PC-9 (cell line): Measurements from ENCODE around the gene OPHN1. TPM values are rescaled to one million over a fixed set of nuclear protein-coding genes. Genes with fewer than 3 reads are reported as not detected.

Source experiments
- BruUV-seq: library from RNA; stranded (reverse); fragments of 400-500 nt; replicated peaks from 2 replicates; lab custom pipeline; 2021; lab: Mats Ljungman, UMichigan
- CTCF ChIA-PET: fragments of 300-600 bp; sonication (Branson Sonifier 250); formaldehyde crosslinking; loops from one replicate; lab custom pipeline; 2022; ENCODE audit warnings: antibody characterized with exemption; lab: Charles Lee
- POLR2A ChIA-PET: fragments of 300-600 bp; sonication (Branson Sonifier 250); formaldehyde crosslinking; loops from one replicate; lab custom pipeline; 2022; ENCODE audit warnings: antibody characterized with exemption; ENCODE audit not compliant: unreplicated experiment; lab: Charles Lee
- DNase-seq, 2 experiments: peaks; one replicate each; pipeline versions ENCODE4 v3.0.0 to v3.0.0-alpha.2; 2015 to 2022; ENCODE audit warnings: mixed read lengths in 1 of 2
- H2AFZ ChIP-seq: fragments of 200-600 bp; sonication (generic); 2 replicates; pipeline ENCODE4 v1.8.1; 2017; ENCODE audit warnings: antibody characterized with exemption
- H3F3A ChIP-seq: fragments of 200-600 bp; sonication (generic); 2 replicates; pipeline ENCODE4 v1.8.1; 2017; ENCODE audit warnings: antibody characterized with exemption, mild to moderate bottlenecking, low read depth; ENCODE audit not compliant: insufficient read depth
- H3K27ac ChIP-seq: fragments of 200-600 bp; sonication (generic); 2 replicates; pipeline ENCODE4 v1.6.1; 2016; ENCODE audit warnings: mixed run types
- H3K27me3 ChIP-seq: fragments of 200-600 bp; sonication (generic); 2 replicates; pipeline ENCODE4 v1.6.1; 2016; ENCODE audit warnings: low read depth, mixed run types; ENCODE audit not compliant: insufficient read depth
- H3K36me3 ChIP-seq: fragments of 200-600 bp; sonication (generic); 2 replicates; pipeline ENCODE4 v1.6.1; 2016; ENCODE audit warnings: low read depth, mixed run types
- H3K4me1 ChIP-seq: fragments of 200-600 bp; sonication (generic); replicated peaks from 2 replicates; pipeline ENCODE4 v1.6.1; 2016; ENCODE audit warnings: mixed run types; ENCODE audit not compliant: insufficient read depth
- H3K4me2 ChIP-seq: fragments of 200-600 bp; sonication (generic); 2 replicates; pipeline ENCODE4 v1.6.1; 2017; ENCODE audit warnings: mixed run types
- H3K4me3 ChIP-seq: fragments of 200-600 bp; sonication (generic); 2 replicates; pipeline ENCODE4 v1.6.1; 2016; ENCODE audit warnings: mixed run types
- H3K79me2 ChIP-seq: fragments of 200-600 bp; sonication (generic); 2 replicates; pipeline ENCODE4 v1.6.1; 2017; ENCODE audit warnings: low read depth, mixed run types
- H3K9me2 ChIP-seq: fragments of 200-600 bp; sonication (generic); 2 replicates; pipeline ENCODE4 v1.8.1; 2017; ENCODE audit warnings: mild to moderate bottlenecking; ENCODE audit not compliant: insufficient read depth
- H3K9me3 ChIP-seq: fragments of 200-600 bp; sonication (generic); 2 replicates; pipeline ENCODE4 v1.8.1; 2016; ENCODE audit warnings: low read depth; ENCODE audit not compliant: insufficient read depth
- H4K20me1 ChIP-seq: fragments of 200-600 bp; sonication (generic); 2 replicates; pipeline ENCODE4 v1.8.1; 2017; ENCODE audit not compliant: insufficient read depth
- EZH2 ChIP-seq: fragments of 200-600 bp; sonication (generic); IDR thresholded peaks from 2 replicates; pipeline ENCODE4 v1.8.0; 2017; ENCODE audit warnings: antibody characterized with exemption, low read depth
- intact Hi-C: fragments of 100-400 bp; cut with micrococcal nuclease; formaldehyde crosslinking; loops from one replicate; pipeline ENCODE4 v1.10.0; 2022; ENCODE audit not compliant: unreplicated experiment
- total RNA-seq: library from RNA; stranded (reverse); gene quantifications from 2 replicates; pipeline ENCODE4 v1.2.3, GENCODE V29; 2021
- TF ChIP-seq, protein P1 (sequence below): fragments of 200-600 bp; sonication (generic); conservative IDR thresholded peaks from 2 replicates; pipeline ENCODE4 v1.6.1; 2017; ENCODE audit warnings: mixed run types, antibody characterized with exemption, mild to moderate bottlenecking, moderate library complexity

Gene OPHN1
- total RNA-seq, 1 experiment from 2014 or later: 9.3 TPM

DNA sequence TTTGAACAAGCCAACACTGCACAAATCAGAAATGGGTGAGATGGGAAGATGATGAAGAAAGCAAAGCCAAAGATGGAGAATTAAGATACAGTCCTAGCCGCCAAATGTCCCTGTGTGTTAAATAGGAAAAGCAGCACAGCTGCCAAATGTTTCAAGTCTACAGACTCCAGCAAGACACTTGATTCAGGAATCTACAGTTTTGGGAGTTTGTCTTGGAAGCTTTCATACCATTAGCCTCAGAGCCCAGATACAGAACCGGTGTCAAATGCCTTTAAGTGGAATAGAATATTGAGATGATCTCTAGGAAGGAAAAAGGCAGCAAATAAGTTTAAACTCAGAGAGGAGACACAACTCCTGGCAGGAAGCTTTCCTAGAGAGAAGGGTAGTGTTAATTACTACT, 30.3 kb downstream of the OPHN1 start:
- intact Hi-C loops: no loop called here
- Histone ChIP-seq H3K36me3 (no peaks in the 10 kb centered on the region), H3K79me2 (no peaks in the 10 kb centered on the region), H3K9me3 (no peaks in the 10 kb centered on the region), H2AFZ (no peak overlapping the region), H3K9me2 (no peaks in the 10 kb centered on the region), H3K27me3 (no peaks in the 10 kb centered on the region), H3K4me2 (no peak overlapping the region), H3K27ac (no peak overlapping the region), H3F3A (no peaks in the 10 kb centered on the region), H4K20me1 (no peaks in the 10 kb centered on the region), H3K4me3 (no peak overlapping the region), H3K4me1 (no peaks in the 10 kb centered on the region; the same call in 1 of the 2 replicates)
- no TSS peak for BruUV-seq
- CTCF ChIA-PET: no interaction called here
- TF ChIP-seq, protein P1, sequence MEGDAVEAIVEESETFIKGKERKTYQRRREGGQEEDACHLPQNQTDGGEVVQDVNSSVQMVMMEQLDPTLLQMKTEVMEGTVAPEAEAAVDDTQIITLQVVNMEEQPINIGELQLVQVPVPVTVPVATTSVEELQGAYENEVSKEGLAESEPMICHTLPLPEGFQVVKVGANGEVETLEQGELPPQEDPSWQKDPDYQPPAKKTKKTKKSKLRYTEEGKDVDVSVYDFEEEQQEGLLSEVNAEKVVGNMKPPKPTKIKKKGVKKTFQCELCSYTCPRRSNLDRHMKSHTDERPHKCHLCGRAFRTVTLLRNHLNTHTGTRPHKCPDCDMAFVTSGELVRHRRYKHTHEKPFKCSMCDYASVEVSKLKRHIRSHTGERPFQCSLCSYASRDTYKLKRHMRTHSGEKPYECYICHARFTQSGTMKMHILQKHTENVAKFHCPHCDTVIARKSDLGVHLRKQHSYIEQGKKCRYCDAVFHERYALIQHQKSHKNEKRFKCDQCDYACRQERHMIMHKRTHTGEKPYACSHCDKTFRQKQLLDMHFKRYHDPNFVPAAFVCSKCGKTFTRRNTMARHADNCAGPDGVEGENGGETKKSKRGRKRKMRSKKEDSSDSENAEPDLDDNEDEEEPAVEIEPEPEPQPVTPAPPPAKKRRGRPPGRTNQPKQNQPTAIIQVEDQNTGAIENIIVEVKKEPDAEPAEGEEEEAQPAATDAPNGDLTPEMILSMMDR: no peak
- POLR2A ChIA-PET: no interaction called here
- no peak for DNase-seq

GRCh38 chrX:68402094-68402493, 31.2 kb downstream of the OPHN1 start:
- no TSS peak for BruUV-seq
- Histone ChIP-seq H3F3A (no peaks in the 10 kb centered on the region), H2AFZ (no peak overlapping the region), H3K4me3 (no peak overlapping the region), H3K9me2 (no peaks in the 10 kb centered on the region), H3K4me1 (no peaks in the 10 kb centered on the region; the same call in 1 of the 2 replicates), H3K27ac (no peak overlapping the region), H3K79me2 (no peaks in the 10 kb centered on the region), H3K9me3 (no peaks in the 10 kb centered on the region), H3K36me3 (no peaks in the 10 kb centered on the region), H3K27me3 (no peaks in the 10 kb centered on the region), H3K4me2 (no peak overlapping the region), H4K20me1 (no peaks in the 10 kb centered on the region)
- ChIA-PET POLR2A (no interaction called here), CTCF (no interaction called here)
- no peak for DNase-seq
- TF ChIP-seq EZH2: no peak
- intact Hi-C loops: no loop called here

DNA sequence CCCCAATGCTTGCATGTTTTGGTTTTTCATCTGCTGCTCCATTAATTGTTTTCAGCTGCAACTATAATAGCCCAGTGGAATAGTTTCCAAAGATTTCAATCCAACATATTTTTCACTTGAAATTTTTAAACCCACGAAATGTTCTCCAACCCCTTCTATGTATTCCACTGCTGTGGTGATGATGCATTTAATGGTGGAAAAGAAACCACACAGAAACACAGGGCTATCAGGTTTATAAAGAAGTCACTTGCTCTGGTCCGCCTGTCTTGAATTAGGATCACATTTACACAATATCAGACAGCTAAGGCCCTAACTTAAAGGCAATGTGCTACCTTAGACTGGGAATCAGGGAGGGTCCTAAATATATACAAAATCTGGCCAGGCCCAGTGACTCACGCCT, 35.0 kb downstream of the OPHN1 start:
- CTCF ChIA-PET: no interaction called here
- no TSS peak for BruUV-seq
- intact Hi-C loops: no loop called here

More for the DNA sequence above, 35.0 kb downstream of the OPHN1 start:
- no peak for DNase-seq
- no peak overlapping the region for H3K4me3 ChIP-seq
- H3K9me2 ChIP-seq: no peaks in the 10 kb centered on the region
- no peak overlapping the region for H2AFZ ChIP-seq
- no peaks in the 10 kb centered on the region for H3K79me2 ChIP-seq
- H3K27ac ChIP-seq: no peak overlapping the region
- H3K36me3 ChIP-seq: no peaks in the 10 kb centered on the region
- no peaks in the 10 kb centered on the region for H4K20me1 ChIP-seq
- no peaks in the 10 kb centered on the region for H3K9me3 ChIP-seq
- no peaks in the 10 kb centered on the region; the same call in 1 of the 2 replicates for H3K4me1 ChIP-seq
- no peaks in the 10 kb centered on the region for H3F3A ChIP-seq
- TF ChIP-seq, protein P1: no peak
- no peak for TF ChIP-seq EZH2
- POLR2A ChIA-PET: no interaction called here
- H3K4me2 ChIP-seq: no peak overlapping the region
- H3K27me3 ChIP-seq: no peaks in the 10 kb centered on the region
